C4-2B (cell line): ENCODE measurements around the gene MRPL33.

Experiments
- CTCF ChIP-seq: fragments of 450-650 bp; conservative IDR thresholded peaks from 2 replicates; pipeline ENCODE4 v1.5.1; 2017; ENCODE audit warnings: mild to moderate bottlenecking
- ZFX ChIP-seq: fragments of 450-650 bp; IDR thresholded peaks from 2 replicates; pipeline ENCODE4 v1.6.1; 2017

GRCh38 chr2:27800856-27801255 lies 29.3 kb downstream of the MRPL33 start:
- TF ChIP-seq CTCF (no peak), ZFX (no peak)
